CD14-positive monocyte (primary cell): ENCODE results near the gene PACSIN2. TPM values are rescaled to one million over a fixed set of nuclear protein-coding genes. Genes with fewer than 3 reads are reported as not detected.

Experiments used
- DNase-seq, 3 donors: peaks; one replicate each; pipeline ENCODE4 v3.0.0-alpha.2; 2011 to 2022
- H2AFZ ChIP-seq: 2 replicates; pipeline ENCODE4 v1.6.0; 2012; ENCODE audit warnings: mild to moderate bottlenecking, low read depth, low read length, inconsistent platforms; ENCODE audit not compliant: insufficient read depth, poor library complexity, severe bottlenecking
- H3K27ac ChIP-seq, 2 donors: 1 replicate in 1 of 2; 2 replicates in 1 of 2; pipeline ENCODE4 v1.5.1; 2012 to 2013; ENCODE audit warnings: low read length in 2 of 2, control low read depth in 1 of 2, inconsistent platforms in 1 of 2, low read depth in 1 of 2, mild to moderate bottlenecking in 1 of 2
- H3K27me3 ChIP-seq, 2 donors: one replicate each; pipeline versions ENCODE4 v1.6.0 to v1.6.1; 2011 to 2013; ENCODE audit warnings: low read length in 2 of 2; ENCODE audit not compliant: control insufficient read depth in 2 of 2, insufficient read depth in 2 of 2
- H3K36me3 ChIP-seq, 2 donors: replicated peaks in 1 of 2; 1 replicate in 1 of 2; 2 replicates in 1 of 2; pipeline versions ENCODE4 v1.5.1 to v1.6.1; 2012 to 2013; ENCODE audit warnings: low read length in 2 of 2, control low read depth in 1 of 2, inconsistent platforms in 1 of 2, mild to moderate bottlenecking in 1 of 2; ENCODE audit not compliant: insufficient read depth in 2 of 2, control insufficient read depth in 1 of 2
- H3K4me1 ChIP-seq, 2 donors: 1 replicate in 1 of 2; 2 replicates in 1 of 2; pipeline versions ENCODE4 v1.5.1 to v1.6.1; 2012 to 2013; ENCODE audit warnings: low read length in 2 of 2, control low read depth in 1 of 2, inconsistent platforms in 1 of 2, mild to moderate bottlenecking in 1 of 2, moderate library complexity in 1 of 2; ENCODE audit not compliant: insufficient read depth in 2 of 2, control insufficient read depth in 1 of 2
- H3K4me2 ChIP-seq: replicated peaks from 2 replicates; pipeline ENCODE3; 2012; ENCODE audit warnings: low read length, moderate library complexity, mild to moderate bottlenecking; ENCODE audit not compliant: poor library complexity, severe bottlenecking; ENCODE audit errors: extremely low read depth
- H3K4me3 ChIP-seq, 3 experiments: fragments of 200-600 bp in 1 of 3; sonication (generic) in 1 of 3; replicated peaks in 1 of 3; 1 replicate in 2 of 3; 2 replicates in 1 of 3; pipeline ENCODE4 v1.5.1; 2011 to 2013; ENCODE audit warnings: low read length in 3 of 3, mild to moderate bottlenecking in 3 of 3, control low read depth in 2 of 3, low read depth in 2 of 3, inconsistent platforms in 1 of 3, moderate library complexity in 1 of 3
- H3K79me2 ChIP-seq: 2 replicates; pipeline ENCODE4 v1.6.0; 2012; ENCODE audit warnings: mild to moderate bottlenecking, control low read depth, inconsistent platforms, low read length, moderate library complexity; ENCODE audit not compliant: insufficient read depth
- H3K9ac ChIP-seq: 2 replicates; pipeline ENCODE4 v1.6.0; 2017; ENCODE audit warnings: low read length, mild to moderate bottlenecking; ENCODE audit not compliant: insufficient read depth, poor library complexity, severe bottlenecking
- H3K9me3 ChIP-seq, 2 donors: replicated peaks in 1 of 2; 1 replicate in 1 of 2; 2 replicates in 1 of 2; pipeline versions ENCODE4 v1.5.1 to v1.6.1; 2012 to 2013; ENCODE audit warnings: low read length in 2 of 2, control low read depth in 1 of 2; ENCODE audit not compliant: control insufficient read depth in 1 of 2, insufficient read depth in 1 of 2
- H4K20me1 ChIP-seq: 2 replicates; pipeline ENCODE4 v1.6.0; 2012; ENCODE audit warnings: mild to moderate bottlenecking, low read length, control low read depth, moderate library complexity; ENCODE audit not compliant: insufficient read depth
- H3K27ac Mint-ChIP-seq, 7 donors: one replicate each; pipeline ENCODE4 v1.8.0; 2020; ENCODE audit warnings: mild to moderate bottlenecking in 7 of 7, mixed read lengths in 7 of 7, moderate library complexity in 6 of 7, inconsistent platforms in 2 of 7
- H3K27me3 Mint-ChIP-seq, 3 donors: one replicate each; pipeline ENCODE4 v1.8.0; 2021 to 2022; ENCODE audit warnings: low read depth in 3 of 3, mild to moderate bottlenecking in 3 of 3, mixed read lengths in 3 of 3, moderate library complexity in 3 of 3, inconsistent platforms in 1 of 3
- H3K36me3 Mint-ChIP-seq, 2 donors: one replicate each; pipeline ENCODE4 v1.8.0; 2020; ENCODE audit warnings: mixed read lengths in 2 of 2, inconsistent platforms in 1 of 2, mild to moderate bottlenecking in 1 of 2
- H3K4me1 Mint-ChIP-seq: one replicate; pipeline ENCODE4 v1.8.0; 2020; ENCODE audit warnings: mild to moderate bottlenecking, mixed read lengths
- H3K4me3 Mint-ChIP-seq, 2 donors: one replicate each; pipeline ENCODE4 v1.8.0; 2020; ENCODE audit warnings: mild to moderate bottlenecking in 2 of 2, mixed read lengths in 2 of 2, moderate library complexity in 1 of 2
- H3K9me3 Mint-ChIP-seq, 7 donors: one replicate each; pipeline ENCODE4 v1.8.0; 2020 to 2022; ENCODE audit warnings: mixed read lengths in 7 of 7, mild to moderate bottlenecking in 6 of 7, moderate library complexity in 6 of 7, inconsistent platforms in 2 of 7
- CTCF ChIP-seq: fragments of 200-600 bp; IDR thresholded peaks from one replicate; pipeline ENCODE4 v1.8.0; 2022; ENCODE audit warnings: antibody characterized with exemption, mild to moderate bottlenecking
- WGBS: methylation state at CpG from one replicate; pipeline ENCODE4 v1.1.5; 2013; ENCODE audit warnings: missing lambda C conversion rate; ENCODE audit not compliant: insufficient coverage; 5-methylcytosine and 5-hydroxymethylcytosine counted together
- intact Hi-C, 2 donors: fragments of 100-400 bp; cut with micrococcal nuclease; formaldehyde crosslinking; loops; one replicate each; pipeline versions ENCODE4 v1.15.0 to v1.15.1; 2023
- polyA plus RNA-seq, 3 donors: library from polyadenylated mRNA; depleted of rRNA in 1 of 3; unstranded in 2 of 3; stranded (reverse) in 1 of 3; fragments of 300-500 nt in 2 of 3; fragments of >200 nt in 1 of 3; fragmentation: Illumina TruSeq in 2 of 3; gene quantifications; 1 replicate in 2 of 3; 2 replicates in 1 of 3; pipeline ENCODE4 v1.2.3, GENCODE V29; 2012 to 2021

The PACSIN2 gene
- polyA plus RNA-seq, 3 donors, result 31.2 to 45.7 (median 40.2) TPM

GRCh38 chr22:42915980-42916765, 98.8 kb downstream of the PACSIN2 start:
- intact Hi-C loops, result no loop called here
- H3K4me2 ChIP-seq, result no peak overlapping the region
- WGBS, result 87% methylated on average over 12 of the region's 17 CpGs
- H3K27ac ChIP-seq, result no peak overlapping the region
- no peak for TF ChIP-seq CTCF
- H2AFZ ChIP-seq, result no peak overlapping the region
- no peaks in the 10 kb centered on the region for H3K9me3 ChIP-seq
- H4K20me1 ChIP-seq, result peaks cover 34% of the 10 kb centered on the region
- Mint-ChIP-seq H3K4me3 (no peak overlapping the region), H3K36me3 (peaks cover 15 to 19% of the 10 kb centered on the region in 2 donors), H3K9me3 (no peaks in the 10 kb centered on the region), H3K27ac (peak overlapping the region in 3 of 7 donors; percentile 31 to 68 (median 32)), H3K27me3 (no peaks in the 10 kb centered on the region), H3K4me1 (peaks cover 48% of the 10 kb centered on the region)
- DNase-seq, result no peak
- no peaks in the 10 kb centered on the region for H3K27me3 ChIP-seq
- H3K4me1 ChIP-seq, result peaks cover 33 to 48% of the 10 kb centered on the region in 2 donors
- H3K4me3 ChIP-seq, result no peak overlapping the region
- H3K9ac ChIP-seq, result no peak overlapping the region
- H3K79me2 ChIP-seq, result peaks cover 92% of the 10 kb centered on the region
- no peaks in the 10 kb centered on the region for H3K36me3 ChIP-seq

GRCh38 chr22:42914511-42915076, 100.4 kb downstream of the PACSIN2 start:
- 97% methylated on average over 6 of the region's 6 CpGs for WGBS
- H3K4me2 ChIP-seq, result no peak overlapping the region
- Mint-ChIP-seq H3K27me3 (no peaks in the 10 kb centered on the region), H3K27ac (peak overlapping the region in 2 of 7 donors; percentile 8 to 35), H3K9me3 (no peaks in the 10 kb centered on the region), H3K4me1 (peaks cover 40% of the 10 kb centered on the region), H3K4me3 (no peak overlapping the region), H3K36me3 (peaks cover 24 to 29% of the 10 kb centered on the region in 2 donors)
- no peak overlapping the region for H3K9ac ChIP-seq
- H3K27me3 ChIP-seq, result no peaks in the 10 kb centered on the region
- TF ChIP-seq CTCF, result no peak
- no peak overlapping the region for H2AFZ ChIP-seq
- peaks cover 27 to 34% of the 10 kb centered on the region in 2 donors for H3K4me1 ChIP-seq
- H3K4me3 ChIP-seq, result no peak overlapping the region
- peaks cover 31% of the 10 kb centered on the region for H4K20me1 ChIP-seq
- H3K27ac ChIP-seq, result no peak overlapping the region
- H3K79me2 ChIP-seq, result peaks cover 91% of the 10 kb centered on the region
- intact Hi-C loops, result no loop called here
- no peak for DNase-seq
- H3K36me3 ChIP-seq, result peaks cover 9 to 12% of the 10 kb centered on the region in 2 donors
- no peaks in the 10 kb centered on the region for H3K9me3 ChIP-seq
